GM18858 (cell line): ENCODE data around the gene PITRM1.

Experiments
- ATAC-seq: cut with Tn5 transposase; IDR thresholded peaks from one replicate; pipeline ENCODE4 v1.9.1; 2021; ENCODE audit not compliant: unreplicated experiment

Gene PITRM1

DNA sequence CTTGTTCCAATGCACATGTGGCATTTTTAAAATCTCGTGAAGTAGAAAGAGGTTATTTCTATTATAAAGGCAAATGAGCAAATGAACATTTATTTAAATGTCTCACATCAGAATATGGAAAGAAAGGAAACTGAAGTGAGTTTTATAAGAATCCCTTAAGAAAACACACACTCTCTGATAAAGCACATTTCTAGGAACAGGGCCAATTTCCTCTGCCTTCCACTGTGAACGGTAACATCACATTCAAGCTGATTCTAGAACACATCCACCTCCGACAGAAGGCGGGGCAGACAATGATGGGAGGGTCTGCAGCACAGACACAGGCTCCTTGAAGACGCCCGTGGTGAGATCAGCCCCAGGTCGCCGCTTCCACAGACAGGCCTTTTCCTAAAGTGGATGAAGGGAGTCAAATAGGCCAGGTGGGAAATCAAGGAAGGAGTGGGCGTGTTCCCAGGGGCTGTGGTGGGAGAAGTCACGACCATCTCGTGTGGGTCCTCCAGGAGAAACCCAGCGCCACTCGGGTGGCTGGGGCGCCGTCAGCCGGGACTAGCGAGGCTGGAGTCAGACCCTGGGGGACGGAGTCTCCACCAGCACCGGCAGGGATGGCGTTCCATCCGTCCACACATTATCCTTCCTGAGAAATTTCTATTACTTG lies 31.1 kb downstream of the PITRM1 start:
- ATAC-seq: no peak

DNA sequence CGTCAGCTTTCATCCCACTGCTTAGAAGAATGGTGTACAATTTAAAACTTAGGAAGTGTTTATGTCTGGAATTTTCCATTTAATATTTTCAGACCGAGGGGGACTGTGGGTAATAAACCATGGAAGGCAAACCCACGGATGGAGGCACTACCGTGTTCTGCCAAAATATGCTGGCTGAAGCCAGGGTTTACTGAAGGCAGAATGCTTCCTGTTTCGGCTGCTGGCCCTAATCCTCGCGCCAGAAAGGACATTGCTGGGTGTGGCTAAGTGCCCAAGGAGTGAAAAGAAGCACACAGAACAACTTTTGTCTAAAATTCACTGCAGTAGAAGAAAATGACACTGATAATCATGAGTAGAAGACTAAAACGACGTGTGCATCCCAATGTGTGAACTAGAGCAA lies 32.3 kb downstream of the PITRM1 start:
- no peak for ATAC-seq

GRCh38 chr10:3139216-3139910 lies 33.2 kb downstream of the PITRM1 start:
- ATAC-seq: no peak

DNA sequence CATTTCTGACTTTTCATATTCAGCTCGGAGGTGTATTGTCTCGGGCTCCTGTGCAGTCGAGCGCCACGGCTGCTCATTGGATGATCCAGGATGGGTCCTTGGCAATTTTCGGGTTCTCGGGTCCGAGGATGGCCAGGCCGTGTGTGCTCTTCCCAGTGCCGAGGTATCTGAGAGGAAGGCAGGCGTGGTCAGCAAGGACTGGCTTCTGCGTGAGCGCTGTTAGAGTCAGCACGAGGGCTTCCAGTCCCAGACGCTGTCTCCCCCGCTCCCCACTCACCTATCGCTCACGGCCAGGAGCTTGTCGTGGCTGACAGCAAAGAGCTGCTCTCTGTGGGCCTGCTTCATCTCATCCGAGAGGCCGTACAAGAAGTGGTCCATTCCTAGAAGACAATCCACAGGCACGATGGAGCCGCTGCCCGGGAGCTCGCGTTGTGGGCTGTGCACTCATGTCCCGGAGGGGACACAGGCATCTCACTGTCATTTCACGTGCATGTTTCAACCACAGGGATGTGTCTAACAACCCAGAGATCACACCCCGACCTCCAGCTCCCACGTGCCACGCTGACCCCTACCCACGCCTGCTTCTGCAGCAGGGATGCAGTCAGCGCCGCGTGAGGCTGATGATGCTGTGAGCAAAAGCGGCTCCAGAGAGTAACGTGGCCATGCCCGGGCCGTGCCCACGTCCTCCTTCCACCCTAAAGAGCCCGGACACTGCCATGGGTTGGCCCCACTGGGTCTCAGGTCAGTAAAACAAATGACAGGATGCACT lies 34.4 kb downstream of the PITRM1 start:
- no peak for ATAC-seq

DNA sequence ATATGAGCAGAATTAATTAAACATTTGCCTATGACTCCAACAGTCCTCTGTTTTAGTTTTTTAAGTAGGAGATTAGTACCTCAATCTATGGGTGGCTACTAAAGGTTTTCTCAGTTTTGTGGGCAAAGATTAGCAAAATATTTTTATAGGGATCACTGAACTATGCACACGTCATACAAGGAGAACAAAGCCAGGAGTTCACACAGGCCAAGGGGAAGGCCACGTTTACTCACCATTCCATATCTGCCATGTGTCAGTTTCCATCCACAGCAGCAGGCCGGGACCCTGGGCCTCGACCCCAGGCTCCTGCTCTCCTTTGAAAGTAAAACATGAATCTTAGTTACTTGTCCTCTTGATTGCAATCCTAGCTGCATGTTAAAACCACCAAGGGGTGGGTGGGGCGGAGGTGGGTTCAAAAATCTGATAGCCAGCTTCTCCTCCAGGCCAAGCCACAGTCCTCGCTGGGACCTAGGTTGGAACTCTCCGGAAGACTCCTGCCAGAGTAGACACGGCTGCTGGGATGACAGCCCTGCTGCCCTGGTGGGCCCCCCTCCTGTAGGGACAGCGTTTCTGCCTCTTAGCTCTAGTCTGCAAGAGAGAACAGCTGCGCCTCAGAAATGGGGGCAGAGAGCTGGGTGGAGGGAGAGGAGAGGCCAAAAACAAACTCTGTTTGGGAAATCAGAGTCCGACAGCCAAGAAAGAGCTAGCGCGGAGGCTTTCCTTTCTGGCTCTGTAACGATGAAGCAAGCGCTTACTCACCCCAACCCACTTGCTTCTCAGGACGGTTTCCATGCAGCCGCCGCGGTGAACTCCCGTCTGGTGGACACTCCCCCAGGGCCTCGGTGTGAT lies 35.6 kb downstream of the PITRM1 start:
- no peak for ATAC-seq

DNA sequence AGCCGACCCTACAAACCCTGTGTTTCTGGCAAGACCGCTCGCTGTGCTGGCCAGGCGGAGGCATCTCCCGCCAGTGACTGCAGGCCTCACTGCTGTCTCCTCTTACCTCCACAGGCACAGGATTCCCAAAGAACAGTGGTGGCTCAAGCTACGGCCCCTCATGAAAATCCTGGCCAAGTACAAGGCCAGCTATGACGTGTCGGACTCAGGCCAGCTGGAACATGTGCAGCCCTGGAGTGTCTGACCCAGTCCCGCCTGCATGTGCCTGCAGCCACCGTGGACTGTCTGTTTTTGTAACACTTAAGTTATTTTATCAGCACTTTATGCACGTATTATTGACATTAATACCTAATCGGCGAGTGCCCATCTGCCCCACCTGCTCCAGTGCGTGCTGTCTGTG lies 36.2 kb downstream of the PITRM1 start:
- ATAC-seq: no peak

GRCh38 chr10:3135006-3135405 lies 37.6 kb downstream of the PITRM1 start:
- no peak for ATAC-seq

DNA sequence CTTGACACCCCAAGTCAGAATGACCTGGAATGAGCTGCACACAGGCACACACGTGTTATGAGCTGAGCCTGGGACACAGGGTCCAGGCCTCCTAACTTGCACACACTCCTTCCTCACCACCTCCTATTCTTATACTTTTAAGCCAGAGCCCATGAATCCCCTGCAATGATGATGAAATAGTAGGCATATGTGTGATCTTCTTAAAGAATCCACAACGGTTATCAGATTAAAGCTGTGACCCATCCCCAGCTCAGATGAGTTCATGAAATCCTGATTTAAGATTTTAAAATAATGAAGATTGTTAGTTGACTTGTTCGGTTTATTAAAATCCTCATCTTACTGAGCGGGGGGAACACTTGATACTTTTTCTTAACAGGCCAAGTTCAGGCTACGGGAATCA lies 38.6 kb downstream of the PITRM1 start:
- ATAC-seq: no peak

GRCh38 chr10:3132036-3133025 lies 40.3 kb downstream of the PITRM1 start:
- no peak for ATAC-seq

DNA sequence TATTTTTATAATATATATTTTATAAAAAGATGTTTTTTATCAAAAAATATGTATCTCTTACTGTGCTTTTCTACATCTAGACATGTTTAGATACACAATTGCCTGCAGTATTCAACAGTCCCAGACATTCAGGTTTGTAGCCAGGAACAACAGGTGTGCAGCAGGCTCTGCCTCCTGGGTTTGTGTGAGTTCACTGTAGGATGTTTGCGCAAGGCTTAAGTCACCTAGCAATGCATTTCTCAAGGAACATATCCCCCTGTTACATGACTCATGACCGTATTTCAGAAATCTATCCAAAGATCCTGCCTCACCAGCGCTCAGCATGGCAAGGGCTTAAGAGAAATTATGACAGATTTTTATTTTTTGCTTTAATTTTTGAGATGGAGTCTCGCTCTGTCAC lies 41.5 kb downstream of the PITRM1 start:
- no peak for ATAC-seq

DNA sequence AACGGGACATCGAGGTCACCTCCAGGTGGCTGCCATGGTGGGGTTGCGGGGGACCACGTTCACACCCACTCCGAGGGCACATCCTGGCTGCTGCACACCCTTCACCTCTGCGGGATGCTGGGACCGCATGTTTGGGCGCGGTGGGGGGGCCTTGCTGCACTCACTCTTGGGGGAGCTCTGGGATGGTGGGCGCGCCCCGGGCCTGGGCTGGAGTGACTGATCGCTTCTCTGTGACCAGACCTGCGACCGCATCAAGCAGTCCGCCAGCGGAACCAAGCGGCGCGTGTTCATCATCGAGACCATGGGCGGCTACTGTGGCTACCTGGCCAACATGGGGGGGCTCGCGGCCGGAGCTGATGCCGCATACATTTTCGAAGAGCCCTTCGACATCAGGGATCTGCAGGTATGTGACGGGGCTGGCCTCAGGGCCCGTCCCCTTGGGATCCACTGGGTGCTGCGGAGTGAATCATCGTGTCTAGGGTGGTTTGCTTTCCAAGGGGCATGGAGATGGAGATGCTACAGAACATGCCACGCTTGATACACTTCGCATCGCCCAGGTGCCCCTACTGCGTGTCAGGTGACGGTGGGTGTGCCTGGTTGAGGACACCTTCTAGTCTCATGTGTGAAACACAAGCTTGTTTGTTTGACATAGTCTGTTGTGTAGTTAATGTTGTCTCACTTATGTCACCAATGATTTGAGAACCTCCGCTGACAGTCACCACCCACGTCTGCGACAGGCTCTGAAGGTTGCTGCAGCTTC lies 42.8 kb downstream of the PITRM1 start:
- no peak for ATAC-seq

- no peak for ATAC-seq
Measured at GRCh38 chr10:3128379-3129130, 44.0 kb downstream of the PITRM1 start.

DNA sequence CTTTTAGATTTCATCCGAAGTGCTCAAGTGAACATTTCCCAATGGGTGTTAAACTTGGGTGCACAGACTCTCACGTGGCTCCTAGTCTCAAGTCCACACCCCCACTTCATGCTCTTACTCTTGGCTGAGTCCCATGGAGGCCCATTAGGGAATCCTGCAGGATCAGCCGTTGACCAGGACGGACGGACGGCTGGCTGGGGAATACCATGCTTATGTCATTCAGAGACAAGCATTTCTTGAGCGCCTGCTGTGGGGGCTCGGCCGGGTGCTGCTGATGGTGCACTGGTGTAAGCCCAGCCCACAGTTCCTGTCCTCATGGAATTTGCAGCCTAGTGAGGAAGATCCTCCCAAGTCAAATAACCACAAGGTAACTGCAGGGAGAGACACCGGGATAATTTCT lies 44.7 kb downstream of the PITRM1 start:
- no peak for ATAC-seq

DNA sequence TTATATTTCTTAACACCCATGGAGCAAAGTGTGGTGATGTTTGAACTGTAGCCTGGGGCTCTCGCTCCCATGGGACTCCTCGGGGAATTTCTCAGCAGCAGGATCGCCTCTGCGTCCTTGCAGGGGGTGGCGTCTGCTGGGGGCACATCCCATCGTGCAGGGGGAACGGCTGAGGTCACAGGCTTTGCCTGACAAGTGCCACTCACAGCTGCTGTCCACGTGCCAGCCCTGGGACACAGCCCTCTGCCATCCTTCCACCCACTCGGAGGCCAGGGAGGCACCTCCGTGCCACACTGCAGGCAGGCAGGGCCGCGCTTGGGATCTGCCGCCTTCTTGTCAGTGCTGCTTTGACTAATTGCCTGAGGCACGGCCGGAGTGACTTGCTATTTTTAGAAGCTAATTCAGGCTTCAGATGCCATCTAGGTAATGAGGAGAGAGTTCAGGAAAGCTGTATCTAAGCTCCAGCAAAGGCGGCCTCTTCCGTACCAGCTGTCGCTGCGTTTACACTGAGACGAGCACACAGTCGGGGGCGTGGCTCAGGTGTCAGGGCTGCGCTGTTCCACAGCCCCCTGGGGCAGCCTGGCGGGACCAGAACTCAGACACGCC lies 45.7 kb downstream of the PITRM1 start:
- no peak for ATAC-seq

DNA sequence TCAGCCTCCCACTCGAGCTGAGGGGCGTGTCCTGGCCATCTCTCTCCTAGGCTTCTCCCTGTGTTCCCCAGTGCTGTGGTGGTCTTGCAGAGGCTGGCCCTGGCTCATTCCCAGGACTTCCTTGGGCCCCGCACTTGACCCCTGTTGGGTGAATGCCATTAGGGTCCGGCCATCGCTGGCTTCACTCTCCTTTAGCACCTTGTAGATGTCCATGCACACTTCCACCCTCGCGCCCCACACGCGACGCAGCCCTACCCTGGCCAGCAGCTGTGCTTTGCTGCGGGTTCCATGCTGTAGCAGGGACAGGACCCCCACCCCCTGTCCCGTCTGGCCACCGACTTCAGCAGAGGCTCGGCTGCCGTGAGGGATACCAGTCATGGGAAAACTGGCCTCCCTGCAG lies 46.3 kb downstream of the PITRM1 start:
- no peak for ATAC-seq

DNA sequence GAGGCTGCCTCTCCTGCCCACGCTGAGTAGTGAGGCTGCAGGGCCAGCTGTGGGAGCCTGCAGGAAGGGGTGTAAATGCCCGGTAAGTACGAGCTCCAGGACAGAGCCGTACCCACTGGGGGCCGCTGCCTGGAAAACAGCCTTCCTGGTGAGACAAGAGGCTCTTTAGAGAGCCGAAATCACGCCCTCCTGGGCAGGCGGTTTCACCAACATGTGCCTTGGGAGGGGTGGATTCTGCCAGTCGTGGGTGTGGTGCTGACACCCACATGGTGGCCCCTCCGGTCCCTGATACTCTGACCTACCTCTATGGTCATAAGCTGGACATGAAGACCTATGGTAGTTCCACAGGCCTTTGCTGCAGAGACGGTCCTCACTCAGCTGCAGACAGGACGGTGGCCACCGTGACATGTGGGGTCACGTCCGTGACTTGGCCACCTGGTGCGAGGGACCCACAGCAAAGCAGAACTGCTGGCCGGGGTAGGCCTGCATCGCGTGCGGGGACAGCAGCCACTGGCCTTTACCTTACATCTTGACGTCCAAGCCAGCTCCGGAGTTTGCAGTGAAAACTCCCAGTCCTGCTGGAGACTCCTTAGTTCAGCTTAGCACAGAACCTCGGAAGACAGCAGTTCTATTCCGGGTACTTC lies 46.9 kb downstream of the PITRM1 start:
- no peak for ATAC-seq

- ATAC-seq: no peak
Measured at GRCh38 chr10:3124412-3125175, 48.0 kb downstream of the PITRM1 start.
